ENCODE measurements around the gene ALS2CL. TPM values are rescaled to one million over a fixed set of nuclear protein-coding genes. Genes with fewer than 3 reads are reported as not detected.

Gene ALS2CL
- total RNA-seq, 1 experiment from 2014 or later: 16.4 TPM

- no peak for ATAC-seq
- RAD21 ChIA-PET (ENCODE audit: low non-redundant PET in 1 of 2, low total read pairs in 2 of 2, uncharacterized antibody in 2 of 2, unreplicated experiment in 2 of 2): no interaction called here
- Histone ChIP-seq H3K27me3 (ENCODE audit: insufficient read depth, low read length) (no peaks in the 10 kb centered on the region), H3K4me1 (ENCODE audit: control insufficient read depth in 1 of 2, insufficient read depth in 2 of 2, low read length in 2 of 2) (no peaks in the 10 kb centered on the region), H3K36me3 (ENCODE audit: control insufficient read depth in 1 of 2, insufficient read depth in 2 of 2, low read length in 2 of 2) (no peaks in the 10 kb centered on the region), H3K27ac (ENCODE audit: low read depth, low read length) (no peak overlapping the region), H3K9ac (ENCODE audit: low read length) (no peak overlapping the region), H3K9me2 (ENCODE audit: insufficient read depth) (no peaks in the 10 kb centered on the region), H2AFZ (ENCODE audit: low read depth, low read length, poor library complexity, severe bottlenecking) (no peak overlapping the region), H4K20me1 (ENCODE audit: insufficient read depth) (no peaks in the 10 kb centered on the region), H3K4me2 (ENCODE audit: low read length) (no peak overlapping the region), H3K79me2 (ENCODE audit: insufficient read depth, low read length) (no peaks in the 10 kb centered on the region), H3K9me3 (ENCODE audit: control insufficient read depth in 1 of 2, insufficient read depth in 1 of 2, low read depth in 1 of 2, low read length in 2 of 2) (no peaks in the 10 kb centered on the region), H3K4me3 (replicated peaks in 1 of 2; ENCODE audit: low read depth in 1 of 2, low read length in 2 of 2) (no peak overlapping the region)
- intact Hi-C loops (cut with micrococcal nuclease): no loop called here
- no peak for DNase-seq (ENCODE audit: low read depth, low spot score)
- POLR2A ChIA-PET: no interaction called here
- CTCF ChIA-PET: no interaction called here
- TF ChIP-seq EGR1 (IDR thresholded peaks at IDR 0.05; ENCODE audit: low read depth) (no peak), MAX (IDR thresholded peaks at IDR 0.05) (no peak), ZFX (IDR thresholded peaks at IDR 0.05) (no peak), SP1 (IDR thresholded peaks at IDR 0.05; ENCODE audit: low read depth) (no peak), CBX3 (IDR thresholded peaks at IDR 0.05; ENCODE audit: low read depth) (no peak), EZH2phosphoT487 (IDR thresholded peaks at IDR 0.05; ENCODE audit: borderline replicate concordance) (no peak), ATF3 (IDR thresholded peaks at IDR 0.05) (no peak), RAD21 (IDR thresholded peaks at IDR 0.05; ENCODE audit: low read depth) (no peak), TCF7L2 (IDR thresholded peaks at IDR 0.05; ENCODE audit: borderline replicate concordance, extremely low read depth, insufficient read depth, insufficient read length) (no peak), POLR2A (IDR thresholded peaks at IDR 0.05; ENCODE audit: borderline replicate concordance, extremely low read depth, insufficient read depth, insufficient read length) (no peak), FOSL1 (IDR thresholded peaks at IDR 0.05; ENCODE audit: low read depth) (no peak), CTCF (IDR thresholded peaks at IDR 0.05 in 2 of 3, conservative IDR thresholded peaks at IDR 0.05 in 1 of 3; ENCODE audit: borderline replicate concordance in 1 of 3, insufficient read depth in 1 of 3, low read depth in 2 of 3, low read length in 2 of 3) (no peak), ZNF274 (IDR thresholded peaks at IDR 0.05; ENCODE audit: low read depth, low read length) (no peak), SIN3A (IDR thresholded peaks at IDR 0.05; ENCODE audit: low read depth) (no peak), REST (IDR thresholded peaks at IDR 0.05; ENCODE audit: low read depth) (no peak), CEBPB (IDR thresholded peaks at IDR 0.05; ENCODE audit: low read depth) (no peak)
- BruUV-seq (replicated peaks): no TSS peak
Observed at GRCh38 chr3:46667061-46667621, 26.3 kb downstream of the ALS2CL start.

All from HCT116 (cell line).